HG02798 (cell line): ENCODE measurements around the gene NIN.
"Not testable (repeated sequence)": the region's sequence is repeated elsewhere in the genome, so short reads cannot be mapped to it uniquely, and the experiment has no call there.

Experiments
- ATAC-seq: cut with Tn5 transposase; IDR thresholded peaks from one replicate; pipeline ENCODE4 v1.9.1; 2021; ENCODE audit warnings: mild to moderate bottlenecking; ENCODE audit not compliant: unreplicated experiment, poor library complexity

The NIN gene

GRCh38 chr14:50820786-50821509 is 10.0 kb downstream of the NIN start:
- ATAC-seq, result no peak

GRCh38 chr14:50819303-50819702 is 11.7 kb downstream of the NIN start:
- ATAC-seq, result not testable (repeated sequence)

GRCh38 chr14:50816395-50817047 is 14.4 kb downstream of the NIN start:
- ATAC-seq, result no peak

GRCh38 chr14:50815526-50815925 is 15.4 kb downstream of the NIN start:
- ATAC-seq, result not testable (repeated sequence)

- not testable (repeated sequence) for ATAC-seq
Measured at GRCh38 chr14:50815058-50815457, 15.9 kb downstream of the NIN start.

DNA sequence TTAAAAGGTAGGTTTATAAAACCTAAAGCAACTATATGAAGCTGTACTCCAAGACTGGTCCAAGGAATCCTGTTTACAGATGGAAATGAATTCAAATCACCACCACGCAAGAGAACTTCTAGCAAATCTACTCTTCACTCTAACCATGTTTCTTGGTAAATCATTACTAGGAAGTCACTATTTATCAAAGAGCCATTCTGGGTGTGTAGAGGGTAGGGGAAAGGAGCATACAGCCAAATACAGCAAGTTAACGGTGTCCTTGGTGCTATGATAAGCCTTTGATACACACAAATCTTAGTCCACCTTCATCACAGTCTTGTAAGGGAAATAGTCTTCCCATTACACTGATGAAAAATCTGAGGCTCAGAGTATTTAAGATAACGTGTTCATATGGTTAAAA is 16.8 kb downstream of the NIN start:
- no peak for ATAC-seq

- ATAC-seq, result peak; percentile 51
Measured at GRCh38 chr14:50813544-50813863, 17.5 kb downstream of the NIN start.

- peak; percentile 7 for ATAC-seq
Measured at GRCh38 chr14:50812856-50813543, 18.0 kb downstream of the NIN start.

GRCh38 chr14:50812180-50812579 is 18.8 kb downstream of the NIN start:
- ATAC-seq, result no peak

DNA sequence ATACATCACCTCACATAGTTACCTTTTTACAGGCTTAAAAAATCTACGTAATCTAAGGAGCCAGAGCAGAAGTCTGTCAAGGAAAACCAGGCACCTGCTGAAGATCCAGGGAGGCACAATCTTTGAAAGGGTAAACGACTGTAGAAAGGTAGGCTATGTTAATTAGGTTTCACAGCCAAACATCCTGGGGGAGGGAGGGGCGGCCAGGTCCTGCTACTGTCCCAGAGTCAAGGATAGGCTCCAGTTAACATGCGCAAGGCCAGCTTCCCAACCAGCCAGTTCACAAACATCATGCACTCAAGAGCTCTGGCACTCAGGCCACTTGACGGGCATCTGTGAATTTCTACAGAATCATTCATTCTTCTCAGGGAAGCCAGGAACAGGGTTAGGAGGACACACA is 22.9 kb downstream of the NIN start:
- no peak for ATAC-seq

GRCh38 chr14:50806241-50806933 is 24.6 kb downstream of the NIN start:
- no peak for ATAC-seq

GRCh38 chr14:50805396-50805795 is 25.6 kb downstream of the NIN start:
- ATAC-seq, result no peak

GRCh38 chr14:50804181-50804721 is 26.7 kb downstream of the NIN start:
- no peak for ATAC-seq

GRCh38 chr14:50801706-50802105 is 29.3 kb downstream of the NIN start:
- no peak for ATAC-seq

- ATAC-seq, result no peak
Measured at GRCh38 chr14:50800032-50800431, 30.9 kb downstream of the NIN start.

DNA sequence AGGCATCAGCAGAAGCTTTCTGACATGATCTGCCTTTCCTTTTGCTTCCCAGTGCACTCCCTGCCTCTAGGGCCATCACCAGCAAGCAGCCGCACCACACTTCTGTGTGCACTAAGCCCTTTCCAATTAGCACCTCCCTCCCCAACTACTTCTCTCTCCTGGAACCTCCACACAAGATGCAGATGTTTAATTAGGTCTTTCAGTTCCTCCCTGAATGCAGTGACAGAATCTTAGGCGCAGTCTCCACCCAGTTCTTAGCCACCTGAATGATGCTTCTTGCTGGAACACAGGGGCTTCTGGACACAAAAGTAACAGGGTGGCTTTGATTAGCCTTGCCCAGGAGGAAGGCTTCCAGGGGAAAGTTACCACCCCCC is 32.9 kb downstream of the NIN start:
- peak; percentile 84 for ATAC-seq

DNA sequence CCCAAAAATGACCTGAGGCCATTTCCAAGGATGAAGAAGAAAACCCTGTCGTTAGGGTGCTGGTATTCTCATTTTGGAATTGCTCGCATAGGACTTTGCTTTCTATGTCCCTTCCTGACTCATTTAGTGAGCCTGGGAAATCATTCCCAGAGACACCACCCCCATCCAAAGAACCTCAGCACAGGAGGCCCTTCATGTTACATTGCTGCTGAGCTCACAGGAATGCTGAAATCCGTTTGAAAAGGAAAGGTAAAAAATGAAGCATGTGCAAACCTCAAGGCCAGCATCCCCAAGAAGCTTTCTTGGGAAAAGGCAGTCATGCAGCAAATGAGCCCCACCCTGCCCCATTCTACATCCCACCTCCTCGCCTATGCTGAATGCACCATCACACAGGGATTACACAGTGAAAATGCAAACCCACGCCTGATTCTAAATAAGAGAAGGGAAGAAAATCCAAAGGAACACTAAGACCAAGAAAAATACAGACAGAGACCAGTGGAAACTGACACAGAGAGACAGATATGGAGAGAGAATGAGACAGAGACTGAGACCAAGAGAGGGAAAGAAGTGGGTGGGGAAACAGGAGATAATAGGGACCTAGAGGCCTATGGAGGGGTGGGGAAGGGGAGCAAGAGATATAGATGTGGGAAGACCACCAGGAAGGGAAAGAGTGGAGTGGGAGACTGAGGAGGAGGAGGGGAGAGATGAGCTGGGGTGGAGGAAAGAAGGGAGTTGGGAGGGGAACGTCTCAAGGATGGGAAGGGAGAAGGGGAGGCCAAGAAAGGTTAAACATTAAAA is 33.5 kb downstream of the NIN start:
- no peak for ATAC-seq

DNA sequence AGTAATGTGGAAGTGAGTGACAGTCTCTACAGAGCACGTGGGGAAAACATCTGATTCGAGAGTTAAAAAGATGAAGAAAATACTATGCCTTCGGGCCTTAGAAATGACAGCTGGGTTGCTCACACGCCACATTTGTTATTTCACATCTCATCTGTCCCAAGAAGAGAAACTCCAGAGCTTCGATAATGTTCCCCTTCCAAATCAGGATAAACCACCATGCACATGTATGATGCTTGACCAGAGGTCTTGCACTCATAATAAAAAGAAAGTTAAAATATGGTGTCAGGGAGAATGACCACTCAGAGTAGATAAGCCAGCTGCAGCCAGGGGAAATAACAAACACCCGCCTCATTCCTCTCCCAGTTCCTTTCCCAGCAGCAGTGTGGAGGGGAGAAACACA is 34.6 kb downstream of the NIN start:
- ATAC-seq, result no peak

GRCh38 chr14:50795909-50796308 is 35.1 kb downstream of the NIN start:
- ATAC-seq, result no peak

- no peak for ATAC-seq
Measured at GRCh38 chr14:50795142-50795541, 35.8 kb downstream of the NIN start.
